GM18499 (cell line): ENCODE data around the gene ITSN1.

Experiments used
- ATAC-seq: cut with Tn5 transposase; IDR thresholded peaks from one replicate; pipeline ENCODE4 v1.9.1; 2021; ENCODE audit warnings: moderate number of reproducible peaks; ENCODE audit not compliant: insufficient read depth, unreplicated experiment

ITSN1 gene

GRCh38 chr21:33650230-33650629 is 7.9 kb downstream of the ITSN1 start:
- no peak for ATAC-seq

DNA sequence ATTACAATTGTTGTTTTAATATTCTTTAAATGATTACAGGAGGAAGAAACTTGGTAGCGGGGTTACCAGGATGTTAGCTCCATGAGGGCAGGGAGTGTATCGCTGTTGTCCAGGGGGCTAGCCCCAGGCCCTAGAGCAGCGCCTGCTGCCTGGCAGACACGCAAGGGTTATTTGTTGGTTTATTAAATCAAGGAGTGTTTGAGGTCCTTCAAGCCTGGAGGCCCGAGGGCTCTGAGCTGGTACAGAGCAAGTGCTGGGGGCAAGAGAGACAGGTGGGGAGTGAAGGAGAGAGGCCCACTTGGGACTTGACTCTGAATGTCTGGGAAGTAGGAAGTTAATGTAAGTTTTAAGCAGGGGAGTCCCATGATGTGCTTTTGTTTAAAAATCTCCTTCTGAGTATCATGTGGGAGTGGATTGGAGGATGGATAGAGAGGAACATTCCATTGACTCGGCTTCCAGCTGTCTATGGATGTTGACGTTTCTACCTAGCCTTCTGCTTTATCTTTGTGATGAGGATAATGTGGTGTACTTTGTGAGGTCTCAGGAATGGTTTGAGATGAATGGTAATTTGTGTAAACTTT is 8.7 kb downstream of the ITSN1 start:
- no peak for ATAC-seq

DNA sequence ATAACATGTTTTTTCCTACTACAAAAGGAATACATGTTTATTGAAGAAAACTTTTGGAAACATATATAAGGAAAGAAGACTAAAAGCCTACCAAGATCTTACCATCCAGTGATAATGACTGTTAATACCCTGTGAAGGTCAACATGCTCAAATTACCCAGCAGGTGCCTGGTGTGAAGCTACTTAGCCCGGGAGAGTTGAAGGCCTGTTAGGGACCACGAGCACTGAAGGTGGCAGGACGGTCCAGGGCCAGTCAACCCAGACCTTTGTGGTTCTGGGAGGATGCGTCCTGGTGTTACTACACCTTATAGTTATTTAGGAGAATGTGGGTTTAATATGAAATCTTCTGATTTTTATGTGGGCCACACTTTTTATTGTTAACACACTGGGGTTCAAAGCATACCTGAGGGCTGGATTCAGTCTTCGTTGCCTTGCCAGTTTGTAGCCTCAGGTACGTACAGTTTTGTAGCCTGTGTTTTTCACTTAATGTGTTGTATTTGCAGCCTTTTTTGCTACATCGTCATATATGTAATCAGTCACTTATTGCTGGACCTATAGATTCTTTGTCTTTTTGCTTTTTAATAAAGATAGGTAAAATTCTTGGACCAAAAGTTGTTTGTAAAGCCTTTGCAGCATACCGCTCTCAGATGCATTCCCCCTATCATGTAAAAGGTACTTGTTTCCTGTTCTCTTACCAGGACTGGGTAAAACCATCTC is 9.8 kb downstream of the ITSN1 start:
- ATAC-seq, result no peak

DNA sequence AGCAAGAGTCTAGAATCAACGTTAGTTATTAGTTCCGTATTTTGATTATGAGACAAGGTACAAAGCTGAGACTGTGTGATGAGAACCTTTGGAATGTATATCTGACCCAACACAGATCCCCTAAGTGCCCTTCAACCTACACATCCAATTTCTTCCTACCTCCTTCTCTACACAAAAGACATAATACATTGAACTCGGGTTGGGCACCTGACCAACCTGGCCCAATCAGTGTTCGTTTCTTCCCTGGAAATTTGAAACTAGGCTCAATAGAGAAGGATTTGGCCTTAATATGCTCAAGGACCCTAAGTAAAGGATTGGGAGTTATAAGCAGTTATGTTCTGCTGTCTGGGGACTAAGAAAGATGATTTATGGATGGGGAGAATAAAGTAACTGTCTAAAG is 12.1 kb downstream of the ITSN1 start:
- ATAC-seq, result no peak

DNA sequence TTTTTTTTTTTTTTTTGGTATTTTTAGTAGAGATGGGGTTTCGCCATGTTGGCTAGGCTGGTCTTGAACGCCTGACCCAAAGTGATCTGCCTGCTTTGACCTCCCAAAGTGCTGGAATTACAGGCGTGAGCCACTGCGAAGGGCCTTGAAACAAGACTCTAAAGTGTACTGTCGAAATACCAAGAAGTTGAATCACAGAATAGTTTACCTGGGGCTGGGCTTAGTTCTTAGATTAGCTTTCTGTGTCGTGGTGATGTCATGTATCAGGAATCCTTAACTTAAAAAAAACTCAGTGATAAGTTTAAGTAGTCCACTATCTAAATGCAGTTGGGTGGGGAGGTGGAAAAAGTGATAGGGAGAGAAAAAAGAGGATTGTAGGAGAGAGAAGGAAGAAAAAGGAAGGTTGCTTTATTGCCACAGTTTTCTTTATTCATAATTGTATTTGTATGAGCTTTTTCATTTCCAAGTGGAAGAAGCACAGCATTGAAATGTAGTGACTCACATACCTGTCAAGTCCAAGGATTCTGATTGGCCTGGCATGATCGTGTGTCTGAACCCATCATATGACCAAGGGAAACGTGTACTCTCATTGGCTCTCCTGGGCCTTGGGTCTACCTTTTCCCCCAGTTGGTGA is 13.4 kb downstream of the ITSN1 start:
- ATAC-seq, result no peak

DNA sequence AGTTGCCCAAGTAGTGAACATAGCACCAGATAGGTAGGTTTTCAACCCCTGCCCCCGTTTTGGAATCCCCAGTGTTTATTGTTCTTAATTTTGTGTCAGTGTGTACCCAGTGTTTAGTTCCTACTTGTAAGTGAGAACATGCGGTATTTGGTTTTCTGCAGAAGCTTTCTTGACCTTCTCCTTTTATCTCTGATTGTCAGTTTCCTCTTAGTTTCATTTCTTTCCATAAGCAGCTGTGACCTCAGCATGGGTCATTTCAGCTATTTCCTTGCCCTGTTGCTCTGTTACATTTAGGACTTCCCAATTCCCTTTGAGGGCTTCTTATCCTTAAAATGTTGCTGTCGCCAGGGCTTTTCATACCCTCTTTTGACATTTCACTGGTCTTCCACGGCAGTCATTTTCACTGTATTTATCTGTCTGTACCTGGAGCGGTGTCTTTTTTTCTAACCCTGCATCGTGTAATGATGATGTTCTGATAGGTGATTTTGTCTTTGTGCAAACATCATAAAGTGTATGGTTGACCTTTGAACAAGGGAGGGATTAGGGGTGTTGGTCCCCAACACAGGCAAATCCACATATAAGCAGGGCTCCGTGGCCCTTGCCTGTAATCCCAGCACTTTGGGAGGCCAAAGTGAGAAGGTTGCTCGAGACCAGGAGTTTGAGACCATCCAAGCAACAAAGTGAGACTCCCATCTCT is 15.0 kb downstream of the ITSN1 start:
- no peak for ATAC-seq

DNA sequence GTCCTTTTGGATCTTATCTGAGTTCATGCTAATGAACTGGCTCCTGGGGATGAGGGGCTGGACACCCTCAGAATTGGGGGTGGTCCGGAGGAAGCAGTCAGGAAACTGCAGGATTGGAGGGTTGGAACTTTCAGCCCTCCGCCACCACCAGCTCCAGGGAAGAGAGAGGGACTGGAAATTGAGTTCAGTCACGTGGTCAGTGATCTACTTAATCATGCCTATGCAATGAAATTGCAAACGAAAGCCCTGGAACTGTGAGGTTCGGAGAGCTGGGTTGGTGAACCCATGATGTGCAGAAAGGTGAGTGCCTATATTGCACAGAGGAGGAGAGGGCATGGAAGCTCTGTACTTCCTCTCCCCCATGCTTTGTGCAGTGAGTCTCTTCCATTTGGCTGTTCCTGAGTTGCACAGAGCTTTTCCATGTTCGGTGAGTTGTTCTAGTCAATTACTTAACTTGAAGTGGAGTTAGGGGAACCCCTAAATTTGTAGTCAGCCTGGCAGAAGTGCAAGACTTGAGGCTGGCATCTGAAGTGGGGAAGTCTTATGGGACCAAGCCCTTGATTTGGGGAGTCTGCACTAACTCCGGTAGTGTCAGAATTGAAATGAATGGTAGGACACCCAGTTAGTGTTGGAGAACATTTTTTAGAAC is 16.7 kb downstream of the ITSN1 start:
- no peak for ATAC-seq

- no peak for ATAC-seq
These were observed 17.3 kb downstream of the ITSN1 start for GRCh38 chr21:33659568-33659949.

DNA sequence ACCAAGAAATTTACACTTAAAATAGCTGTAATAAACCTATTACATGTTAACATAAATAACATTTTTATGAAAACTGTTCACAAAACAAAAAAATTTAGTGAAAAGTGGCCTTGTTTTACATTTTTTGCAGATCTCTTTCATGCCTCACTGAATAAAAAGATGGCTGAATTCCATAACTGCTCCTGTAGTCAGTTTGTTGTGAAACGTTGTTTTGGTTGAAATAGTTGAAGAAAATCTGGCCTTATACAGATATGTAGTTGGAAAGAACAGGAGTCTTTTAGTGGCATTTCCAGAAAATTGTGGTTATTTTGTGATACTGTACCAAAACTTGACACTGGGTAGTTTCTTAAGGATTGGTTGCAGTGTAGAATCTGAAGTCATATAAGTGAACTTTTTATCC is 18.1 kb downstream of the ITSN1 start:
- no peak for ATAC-seq

DNA sequence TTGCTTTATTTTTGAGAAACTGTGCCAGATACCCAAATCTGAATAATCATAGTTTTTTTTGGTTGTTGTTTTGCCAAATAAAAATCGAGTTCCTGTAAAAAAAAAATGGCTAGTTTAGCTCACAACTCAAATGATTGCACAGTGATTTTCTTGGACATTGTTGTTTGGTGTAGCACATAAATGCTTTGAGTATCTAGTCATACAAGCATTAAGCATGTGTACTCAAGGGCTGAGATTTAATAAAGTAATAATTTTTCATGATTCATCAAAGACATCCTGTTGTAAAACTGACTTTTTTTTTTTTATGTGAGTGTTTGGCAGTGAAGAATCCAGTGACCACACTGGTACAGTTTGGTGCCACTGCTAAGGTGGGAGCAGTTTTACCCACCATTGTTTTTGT is 18.8 kb downstream of the ITSN1 start:
- ATAC-seq, result no peak

GRCh38 chr21:33662046-33662445 is 19.7 kb downstream of the ITSN1 start:
- ATAC-seq, result no peak

- ATAC-seq, result no peak
These were observed 20.9 kb downstream of the ITSN1 start for GRCh38 chr21:33663241-33663640.

DNA sequence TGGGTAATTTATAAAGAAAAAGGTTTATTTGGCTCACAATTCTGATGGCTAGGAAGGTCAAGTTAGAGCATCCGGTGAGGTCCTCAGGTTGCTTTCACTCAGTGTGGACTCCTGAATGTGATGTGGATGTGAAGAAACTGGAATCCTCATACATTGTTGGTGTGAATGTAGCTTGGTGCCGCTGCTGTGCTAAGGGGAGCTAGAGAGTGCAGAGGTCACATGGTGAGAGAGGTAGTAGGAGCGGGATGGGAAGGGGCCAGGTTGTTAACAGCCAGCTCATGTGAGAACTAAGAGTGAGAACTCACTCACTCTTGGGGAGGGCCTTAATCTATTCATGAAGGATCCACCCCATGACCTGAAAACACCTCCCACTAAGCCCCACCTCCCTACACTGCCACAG is 21.8 kb downstream of the ITSN1 start:
- ATAC-seq, result no peak

DNA sequence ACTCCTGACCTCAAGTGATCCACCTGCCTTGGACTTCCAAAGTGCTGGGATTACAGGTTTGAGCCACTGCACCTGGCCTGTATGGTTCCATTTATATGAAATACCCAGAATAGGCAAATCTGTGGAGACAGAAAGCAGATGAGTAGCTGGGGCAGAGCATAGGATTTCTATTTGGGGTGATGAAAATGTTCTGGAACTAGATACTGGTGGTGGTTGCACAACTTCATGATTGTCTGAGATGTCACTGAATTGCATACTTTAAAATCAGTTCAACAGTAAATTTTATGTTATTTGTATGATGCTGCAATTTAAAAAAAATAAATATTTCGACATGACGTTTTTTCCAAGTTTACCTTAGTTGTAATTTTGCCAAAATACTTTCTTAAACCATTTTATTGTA is 23.9 kb downstream of the ITSN1 start:
- ATAC-seq, result no peak

- ATAC-seq, result no peak
These were observed 25.3 kb downstream of the ITSN1 start for GRCh38 chr21:33667636-33668035.

GRCh38 chr21:33668180-33668579 is 25.9 kb downstream of the ITSN1 start:
- ATAC-seq, result no peak

DNA sequence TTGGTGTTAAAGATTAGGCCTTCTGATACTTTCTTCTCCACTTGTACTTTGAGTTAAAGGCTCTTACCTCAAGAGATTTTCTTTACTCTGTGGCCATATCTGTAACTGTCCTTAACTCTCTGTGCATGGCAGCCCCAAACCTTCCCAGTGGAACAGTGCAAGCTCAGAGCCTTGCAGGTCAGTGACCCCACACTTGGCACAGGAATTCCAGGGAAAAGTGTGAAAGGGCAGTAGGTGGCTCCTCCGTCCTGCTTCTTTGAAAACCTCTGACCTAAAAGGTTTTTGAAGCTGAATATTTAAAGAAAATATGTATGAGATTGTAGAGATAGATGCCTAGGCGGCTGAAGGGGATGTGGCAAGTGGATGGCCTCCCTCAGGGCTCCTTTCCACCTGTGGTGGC is 26.3 kb downstream of the ITSN1 start:
- ATAC-seq, result no peak

DNA sequence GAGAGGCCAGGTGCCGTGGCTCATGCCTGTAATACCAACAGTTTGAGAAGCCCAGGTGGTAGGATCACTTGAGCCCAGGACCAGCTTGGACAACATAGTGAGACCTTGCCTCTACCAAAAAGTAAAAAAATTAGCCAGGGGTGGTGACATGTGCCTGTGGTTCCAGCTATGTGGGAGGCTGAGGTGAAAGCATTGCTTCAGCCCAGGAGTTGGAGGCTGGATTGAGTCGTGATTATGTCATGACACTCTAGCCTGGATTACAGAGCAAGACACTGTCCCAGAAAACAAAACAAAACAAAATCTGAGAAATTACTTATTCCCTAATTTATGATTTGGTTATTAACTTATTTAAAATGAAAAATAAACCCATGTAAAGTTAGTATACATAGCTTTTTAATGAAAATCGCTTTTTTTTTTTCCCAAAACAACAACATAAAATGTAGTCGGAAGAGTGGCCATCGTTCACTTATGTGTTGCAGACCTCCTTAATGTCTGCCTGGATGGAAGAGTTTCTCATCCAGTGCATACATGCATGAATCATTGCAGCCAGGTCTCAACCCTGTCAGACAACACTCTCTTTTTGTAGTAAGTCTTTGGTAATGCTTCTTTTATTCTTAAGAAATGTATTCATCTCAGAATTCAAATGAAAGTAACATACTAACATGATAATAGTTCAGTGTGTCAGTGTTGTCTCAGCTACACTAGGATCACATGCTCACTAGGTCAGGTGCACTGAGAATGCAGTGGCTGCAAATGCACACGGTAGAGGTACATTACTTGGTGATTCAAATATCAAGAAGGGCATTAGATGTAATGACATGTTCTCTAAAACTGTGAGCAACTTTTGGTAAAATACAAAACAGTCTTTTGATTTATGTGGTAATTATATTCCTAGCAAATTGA is 28.0 kb downstream of the ITSN1 start:
- no peak for ATAC-seq

GRCh38 chr21:33673473-33673872 is 31.2 kb downstream of the ITSN1 start:
- no peak for ATAC-seq

GRCh38 chr21:33674226-33674625 is 31.9 kb downstream of the ITSN1 start:
- no peak for ATAC-seq
